Measurements from ENCODE around the gene AVPR2.
A peak's percentile ranks its signal among the peaks of the same experiment; 100 is the strongest.

The AVPR2 gene

GRCh38 chrX:153933748-153934147 is 29.3 kb downstream of the AVPR2 start:
- peak; percentile 10; the same call in 2 of the 3 replicates for ATAC-seq

More at GRCh38 chrX:153933748-153934147, 29.3 kb downstream of the AVPR2 start:
- TF ChIP-seq SNAI2 (CRISPR knock-in tag; IDR thresholded peaks at IDR 0.05): no peak
- no peak for TF ChIP-seq GLIS3 (CRISPR knock-in tag; IDR thresholded peaks at IDR 0.05)
- no peak for TF ChIP-seq RARB (CRISPR knock-in tag; IDR thresholded peaks at IDR 0.05)
- no peak for TF ChIP-seq ESRRG (CRISPR knock-in tag; IDR thresholded peaks at IDR 0.05)
- TF ChIP-seq POU6F1 (CRISPR knock-in tag; IDR thresholded peaks at IDR 0.05; ENCODE audit: borderline replicate concordance, low read depth): no peak
- no peak for TF ChIP-seq ZNF565 (CRISPR knock-in tag; conservative IDR thresholded peaks at IDR 0.05; ENCODE audit: low read depth)
- TF ChIP-seq CREB5 (CRISPR knock-in tag; IDR thresholded peaks at IDR 0.05; ENCODE audit: low read depth): no peak
- no peak for TF ChIP-seq ZC3H10 (CRISPR knock-in tag; IDR thresholded peaks at IDR 0.05)
- no peak for TF ChIP-seq ISL1 (CRISPR knock-in tag; IDR thresholded peaks at IDR 0.05)
- TF ChIP-seq CSRNP3 (CRISPR knock-in tag; IDR thresholded peaks at IDR 0.05): no peak
- no peak for TF ChIP-seq PPARA (CRISPR knock-in tag; IDR thresholded peaks at IDR 0.05; ENCODE audit: borderline replicate concordance)
- TF ChIP-seq CSDC2 (CRISPR knock-in tag; IDR thresholded peaks at IDR 0.05): no peak
- no peak for TF ChIP-seq PATZ1 (CRISPR knock-in tag; IDR thresholded peaks at IDR 0.05; ENCODE audit: borderline replicate concordance)
- TF ChIP-seq ARNTL (CRISPR knock-in tag; IDR thresholded peaks at IDR 0.05; ENCODE audit: borderline replicate concordance, low read depth): no peak
- no peak for TF ChIP-seq ZNF70 (CRISPR knock-in tag; IDR thresholded peaks at IDR 0.05)
- no peak for TF ChIP-seq TSHZ2 (CRISPR knock-in tag; IDR thresholded peaks at IDR 0.05)
- no peak for TF ChIP-seq ZFP30 (CRISPR knock-in tag; IDR thresholded peaks at IDR 0.05)
- TF ChIP-seq BACH2 (CRISPR knock-in tag; IDR thresholded peaks at IDR 0.05; ENCODE audit: borderline replicate concordance): no peak
- TF ChIP-seq TOX (CRISPR knock-in tag; IDR thresholded peaks at IDR 0.05; ENCODE audit: borderline replicate concordance): no peak
